ENCODE results near the gene CCDC15. TPM values are rescaled to one million over a fixed set of nuclear protein-coding genes. Genes with fewer than 3 reads are reported as not detected.
A peak's percentile ranks its signal among the peaks of the same experiment; 100 is the strongest.

The CCDC15 gene
- total and polyA plus RNA-seq, 2 of the 4 experiments (the other 2 are of a cell fraction): 1.1 to 2.0 TPM

GRCh38 chr11:125063429-125064043 lies 109.5 kb downstream of the CCDC15 start:
- Histone ChIP-seq H3K9ac (ENCODE audit: low read depth, low read length) (peak overlapping the region; percentile 17; the same call in 1 of the 2 replicates), H4K8ac (ENCODE audit: low read depth in 2 of 2, low read length in 2 of 2) (peak overlapping the region in 1 of 2 experiments; percentile 35; a peak in 1 of 4 replicates), H3K4me2 (ENCODE audit: low read depth, low read length) (peak overlapping the region; percentile 73), H2AK9ac (replicated peaks; ENCODE audit: low read depth, low read length, poor library complexity) (peak overlapping the region; percentile 83), H3K4me1 (ENCODE audit: control insufficient read depth, insufficient read depth, low read length) (peaks cover 3% of the 10 kb centered on the region; the same call in 1 of the 2 replicates), H3K18ac (ENCODE audit: low read depth, low read length) (no peak overlapping the region), H3K9me3 (ENCODE audit: control insufficient read depth, insufficient read depth, low read length) (no peaks in the 10 kb centered on the region), H3K27me3 (ENCODE audit: control insufficient read depth, insufficient read depth, low read length) (no peaks in the 10 kb centered on the region), H2BK15ac (ENCODE audit: low read depth, low read length) (no peak overlapping the region), H4K91ac (ENCODE audit: insufficient read depth, low read depth, low read length) (no peak overlapping the region), H2BK5ac (ENCODE audit: low read depth, low read length, poor library complexity, severe bottlenecking) (no peak overlapping the region), H2BK20ac (ENCODE audit: low read depth, low read length) (no peak overlapping the region), H3K56ac (ENCODE audit: extremely low read depth, insufficient read depth, low read length) (no peak overlapping the region), H2AFZ (replicated peaks; ENCODE audit: low read length, poor library complexity) (peak overlapping the region; percentile 99), H4K5ac (ENCODE audit: low read depth, low read length) (no peak overlapping the region), H3K4me3 (ENCODE audit: insufficient read depth, low read depth, low read length) (peak overlapping the region; percentile 75), H2BK120ac (ENCODE audit: low read depth, low read length) (peak overlapping the region; percentile 26; the same call in 1 of the 2 replicates), H3K36me3 (ENCODE audit: control insufficient read depth, insufficient read depth, low read length) (no peaks in the 10 kb centered on the region), H2AK5ac (ENCODE audit: low read depth, low read length) (no peak overlapping the region), H3K23ac (ENCODE audit: low read depth, low read length) (peak overlapping the region; percentile 86), H3K4ac (ENCODE audit: low read depth, low read length) (peak overlapping the region; percentile 20; the same call in 1 of the 2 replicates), H3K9me1 (ENCODE audit: insufficient read depth, low read length) (peaks cover 3% of the 10 kb centered on the region; the same call in 1 of the 2 replicates), H3K14ac (replicated peaks; ENCODE audit: low read depth, low read length) (peak overlapping the region; percentile 40; the same call in 1 of the 2 replicates), H4K20me1 (ENCODE audit: insufficient read depth, low read length) (no peaks in the 10 kb centered on the region), H3K27ac (ENCODE audit: insufficient read depth, low read length) (no peak overlapping the region; the same call in 1 of the 2 replicates), H3K79me1 (ENCODE audit: low read depth in 1 of 2, low read length in 2 of 2) (no peaks in the 10 kb centered on the region; a peak in 1 of 4 replicates)
- TF ChIP-seq NFE2L2 (IDR thresholded peaks at IDR 0.05; ENCODE audit: low read depth, low read length): no peak
- TF ChIP-seq CHD1 (IDR thresholded peaks at IDR 0.05; ENCODE audit: low read depth, low read length): no peak
- TF ChIP-seq RFX5 (IDR thresholded peaks at IDR 0.05; ENCODE audit: low read depth, low read length): no peak
- TF ChIP-seq RCOR1 (IDR thresholded peaks at IDR 0.05; ENCODE audit: insufficient replicate concordance, low read length): no peak
- no peak for TF ChIP-seq MAFK (IDR thresholded peaks at IDR 0.05; ENCODE audit: low read depth, low read length)
- no peak for TF ChIP-seq MAZ (IDR thresholded peaks at IDR 0.05; ENCODE audit: borderline replicate concordance, low read depth, low read length)
- TF ChIP-seq SMC3 (IDR thresholded peaks at IDR 0.05; ENCODE audit: low read depth, low read length): no peak
- TF ChIP-seq FOS (IDR thresholded peaks at IDR 0.05; ENCODE audit: low read depth, low read length): no peak
- TF ChIP-seq, protein P1, sequence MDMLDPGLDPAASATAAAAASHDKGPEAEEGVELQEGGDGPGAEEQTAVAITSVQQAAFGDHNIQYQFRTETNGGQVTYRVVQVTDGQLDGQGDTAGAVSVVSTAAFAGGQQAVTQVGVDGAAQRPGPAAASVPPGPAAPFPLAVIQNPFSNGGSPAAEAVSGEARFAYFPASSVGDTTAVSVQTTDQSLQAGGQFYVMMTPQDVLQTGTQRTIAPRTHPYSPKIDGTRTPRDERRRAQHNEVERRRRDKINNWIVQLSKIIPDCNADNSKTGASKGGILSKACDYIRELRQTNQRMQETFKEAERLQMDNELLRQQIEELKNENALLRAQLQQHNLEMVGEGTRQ (IDR thresholded peaks at IDR 0.05; ENCODE audit: low read depth, low read length): no peak
- no peak for TF ChIP-seq RAD21 (IDR thresholded peaks at IDR 0.05; ENCODE audit: low read length)
- no peak for TF ChIP-seq MXI1 (IDR thresholded peaks at IDR 0.05; ENCODE audit: borderline replicate concordance, low read depth, low read length)
- TF ChIP-seq CTCF (conservative IDR thresholded peaks at IDR 0.05; ENCODE audit: low read depth, low read length): no peak
- no peak for TF ChIP-seq BHLHE40 (IDR thresholded peaks at IDR 0.05; ENCODE audit: low read depth, low read length)
- no peak for TF ChIP-seq ELK1 (IDR thresholded peaks at IDR 0.05; ENCODE audit: borderline replicate concordance, low read depth, low read length)
- TF ChIP-seq POLR2A (IDR thresholded peaks at IDR 0.05; ENCODE audit: low read depth, low read length): no peak
- TF ChIP-seq CEBPB (IDR thresholded peaks at IDR 0.05; ENCODE audit: low read depth, low read length): no peak
- peak; percentile 8; the same call in 1 of the 2 replicates for ATAC-seq (ENCODE audit: low read depth)
- in situ Hi-C loops (cut with MboI; ENCODE audit: low sequenced_read_pairs): no loop called here
- intact Hi-C loops (cut with micrococcal nuclease): no loop called here
- BruUV-seq (replicated peaks): no TSS peak
- dilution Hi-C loops (cut with HindIII; ENCODE audit: low sequenced_read_pairs, unreplicated experiment): no loop called here
- no CpG with 5 or more reads among the region's 38 CpGs for WGBS, 2 experiments (ENCODE audit: extremely low coverage in 2 of 2, insufficient read length in 1 of 2)
- DNase-seq: no peak
- ChIA-PET CTCF (no interaction called here), POLR2A (ENCODE audit: unreplicated experiment) (no interaction called here)

Measured in IMR-90 (cell line).